ENCODE data around the gene HEATR5A.

DNA sequence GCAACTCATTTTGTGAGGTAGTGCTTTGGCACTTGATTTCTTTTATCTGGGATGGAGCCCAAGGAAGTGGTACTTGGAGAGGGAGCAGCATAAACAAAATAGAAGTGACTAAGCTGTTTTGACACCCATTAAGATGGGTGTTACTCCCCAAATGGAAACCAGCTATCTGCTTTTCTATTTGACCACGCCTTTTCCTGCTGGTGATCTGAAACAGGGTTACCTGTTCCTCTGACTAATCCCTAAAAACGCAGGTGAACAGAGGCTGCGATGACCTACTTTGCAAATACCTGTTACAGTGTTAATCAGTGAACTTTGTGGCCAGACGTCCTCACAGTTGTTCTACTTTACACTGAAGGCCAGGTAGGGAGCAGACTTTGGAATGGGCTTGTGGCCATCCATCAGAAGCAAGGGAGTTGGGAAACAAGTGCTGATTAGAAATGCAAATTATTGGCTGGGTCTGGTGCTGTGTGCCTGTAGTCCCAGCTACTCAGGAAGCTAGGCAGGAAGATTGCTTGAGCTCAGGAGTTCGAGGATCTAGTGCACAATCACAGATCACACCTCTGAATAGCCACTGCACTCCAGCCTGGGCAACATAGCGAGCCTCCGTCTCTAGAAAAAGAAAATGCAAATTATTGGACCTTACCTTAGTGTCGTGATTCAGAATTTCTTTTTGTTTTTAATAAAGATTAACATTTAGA lies 154.5 kb downstream of the HEATR5A start:
- TF ChIP-seq, protein P1, sequence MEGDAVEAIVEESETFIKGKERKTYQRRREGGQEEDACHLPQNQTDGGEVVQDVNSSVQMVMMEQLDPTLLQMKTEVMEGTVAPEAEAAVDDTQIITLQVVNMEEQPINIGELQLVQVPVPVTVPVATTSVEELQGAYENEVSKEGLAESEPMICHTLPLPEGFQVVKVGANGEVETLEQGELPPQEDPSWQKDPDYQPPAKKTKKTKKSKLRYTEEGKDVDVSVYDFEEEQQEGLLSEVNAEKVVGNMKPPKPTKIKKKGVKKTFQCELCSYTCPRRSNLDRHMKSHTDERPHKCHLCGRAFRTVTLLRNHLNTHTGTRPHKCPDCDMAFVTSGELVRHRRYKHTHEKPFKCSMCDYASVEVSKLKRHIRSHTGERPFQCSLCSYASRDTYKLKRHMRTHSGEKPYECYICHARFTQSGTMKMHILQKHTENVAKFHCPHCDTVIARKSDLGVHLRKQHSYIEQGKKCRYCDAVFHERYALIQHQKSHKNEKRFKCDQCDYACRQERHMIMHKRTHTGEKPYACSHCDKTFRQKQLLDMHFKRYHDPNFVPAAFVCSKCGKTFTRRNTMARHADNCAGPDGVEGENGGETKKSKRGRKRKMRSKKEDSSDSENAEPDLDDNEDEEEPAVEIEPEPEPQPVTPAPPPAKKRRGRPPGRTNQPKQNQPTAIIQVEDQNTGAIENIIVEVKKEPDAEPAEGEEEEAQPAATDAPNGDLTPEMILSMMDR (IDR thresholded peaks at IDR 0.05): no peak
- TF ChIP-seq ZFX (IDR thresholded peaks at IDR 0.05; ENCODE audit: borderline replicate concordance): no peak
